ENCODE measurements around the gene CRTC3.

CRTC3 gene

GRCh38 chr15:90617171-90617570, 87.4 kb downstream of the CRTC3 start:
- no peaks in the 10 kb centered on the region for H3K36me3 ChIP-seq (ENCODE audit: insufficient read depth, low read depth, low read length)
- no peak overlapping the region for H3K4me3 ChIP-seq (ENCODE audit: low read length)
- H3K4me1 ChIP-seq (ENCODE audit: insufficient read depth, low read length): peaks cover 4% of the 10 kb centered on the region
- H3K27ac ChIP-seq (ENCODE audit: low read length): no peak overlapping the region
- no peak overlapping the region for H3K9ac ChIP-seq (ENCODE audit: low read depth, low read length)
- no peaks in the 10 kb centered on the region for H3K9me3 ChIP-seq (ENCODE audit: insufficient read depth, low read depth, low read length)
- H3K27me3 ChIP-seq (ENCODE audit: insufficient read depth, low read length): no peaks in the 10 kb centered on the region

DNA sequence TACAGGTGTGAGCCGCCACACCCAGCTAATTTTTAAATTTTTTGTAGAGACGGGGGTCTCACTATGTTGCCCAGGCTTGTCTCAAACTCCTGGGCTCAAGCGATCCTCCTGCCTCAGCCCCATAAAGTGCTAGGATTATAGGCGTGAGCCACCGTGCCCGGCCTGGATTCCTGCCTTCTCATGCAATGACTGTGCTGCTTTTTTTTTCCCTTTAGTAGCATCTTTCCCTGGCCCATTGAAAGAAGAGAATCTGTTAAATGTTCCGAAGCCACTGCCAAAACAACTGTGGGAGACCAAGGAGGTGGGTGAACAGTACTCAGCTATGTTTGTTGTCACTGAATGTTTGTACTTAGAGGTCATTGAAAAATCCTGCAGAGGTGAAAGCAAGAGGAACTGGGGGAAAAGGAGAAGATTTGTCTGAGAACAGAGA, 88.0 kb downstream of the CRTC3 start:
- Histone ChIP-seq H3K27me3 (ENCODE audit: insufficient read depth, low read length) (no peaks in the 10 kb centered on the region), H3K36me3 (ENCODE audit: insufficient read depth, low read depth, low read length) (no peaks in the 10 kb centered on the region), H3K27ac (ENCODE audit: low read length) (no peak overlapping the region), H3K4me3 (ENCODE audit: low read length) (no peak overlapping the region), H3K9ac (ENCODE audit: low read depth, low read length) (no peak overlapping the region), H3K9me3 (ENCODE audit: insufficient read depth, low read depth, low read length) (no peaks in the 10 kb centered on the region), H3K4me1 (ENCODE audit: insufficient read depth, low read length) (peaks cover 4% of the 10 kb centered on the region)

DNA sequence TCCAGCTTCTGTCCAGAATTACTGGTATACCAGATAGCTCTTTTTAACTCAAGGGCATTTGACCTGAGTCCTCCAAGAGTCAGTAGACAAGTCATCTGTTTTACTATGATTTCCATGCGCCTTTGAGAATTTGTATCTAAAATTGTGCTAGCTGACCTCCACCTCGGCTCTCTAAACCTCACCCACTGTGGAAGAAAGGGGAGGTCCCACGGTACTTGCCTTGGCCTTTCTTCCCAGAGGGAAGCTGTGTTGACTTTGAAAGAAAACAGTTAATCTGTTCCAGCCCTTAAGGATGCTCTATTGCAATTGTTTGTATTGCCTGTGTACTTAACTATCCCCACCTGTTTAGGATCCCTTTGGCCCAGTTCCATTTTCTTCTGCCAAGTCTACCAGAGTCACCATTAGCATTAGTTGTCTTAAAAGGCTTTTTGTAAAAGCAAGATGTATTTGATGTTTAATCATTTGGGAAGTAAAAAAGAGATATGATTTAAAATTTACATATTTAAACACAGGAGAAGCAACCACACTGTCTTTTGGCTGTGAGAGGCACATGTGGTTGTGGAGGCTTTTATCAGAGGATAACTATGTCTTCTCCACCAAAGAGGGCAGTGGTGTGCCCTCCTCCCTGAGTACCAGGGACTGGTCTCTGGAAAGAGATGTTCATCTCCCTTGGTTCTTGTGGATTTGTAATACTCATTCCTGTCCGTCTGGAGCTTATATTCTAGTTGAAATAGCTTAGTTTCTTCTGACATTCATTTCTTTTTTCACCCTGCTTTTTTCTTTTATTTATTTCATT, 88.8 kb downstream of the CRTC3 start:
- no peaks in the 10 kb centered on the region for H3K36me3 ChIP-seq (ENCODE audit: insufficient read depth, low read depth, low read length)
- no peak overlapping the region for H3K27ac ChIP-seq (ENCODE audit: low read length)
- peaks cover 4% of the 10 kb centered on the region for H3K4me1 ChIP-seq (ENCODE audit: insufficient read depth, low read length)
- no peak overlapping the region for H3K9ac ChIP-seq (ENCODE audit: low read depth, low read length)
- no peaks in the 10 kb centered on the region for H3K9me3 ChIP-seq (ENCODE audit: insufficient read depth, low read depth, low read length)
- no peak overlapping the region for H3K4me3 ChIP-seq (ENCODE audit: low read length)
- no peaks in the 10 kb centered on the region for H3K27me3 ChIP-seq (ENCODE audit: insufficient read depth, low read length)

- H3K27ac ChIP-seq (ENCODE audit: low read length): no peak overlapping the region
- peaks cover 4% of the 10 kb centered on the region for H3K4me1 ChIP-seq (ENCODE audit: insufficient read depth, low read length)
- H3K27me3 ChIP-seq (ENCODE audit: insufficient read depth, low read length): no peaks in the 10 kb centered on the region
- H3K9me3 ChIP-seq (ENCODE audit: insufficient read depth, low read depth, low read length): no peaks in the 10 kb centered on the region
- H3K9ac ChIP-seq (ENCODE audit: low read depth, low read length): no peak overlapping the region
- H3K4me3 ChIP-seq (ENCODE audit: low read length): no peak overlapping the region
- no peaks in the 10 kb centered on the region for H3K36me3 ChIP-seq (ENCODE audit: insufficient read depth, low read depth, low read length)
Measured at GRCh38 chr15:90619468-90619867, 89.7 kb downstream of the CRTC3 start.

- peaks cover 4% of the 10 kb centered on the region for H3K4me1 ChIP-seq (ENCODE audit: insufficient read depth, low read length)
- no peaks in the 10 kb centered on the region for H3K36me3 ChIP-seq (ENCODE audit: insufficient read depth, low read depth, low read length)
- no peak overlapping the region for H3K4me3 ChIP-seq (ENCODE audit: low read length)
- no peaks in the 10 kb centered on the region for H3K27me3 ChIP-seq (ENCODE audit: insufficient read depth, low read length)
- H3K9ac ChIP-seq (ENCODE audit: low read depth, low read length): no peak overlapping the region
- no peaks in the 10 kb centered on the region for H3K9me3 ChIP-seq (ENCODE audit: insufficient read depth, low read depth, low read length)
- H3K27ac ChIP-seq (ENCODE audit: low read length): no peak overlapping the region
Measured at GRCh38 chr15:90619939-90620338, 90.2 kb downstream of the CRTC3 start.

DNA sequence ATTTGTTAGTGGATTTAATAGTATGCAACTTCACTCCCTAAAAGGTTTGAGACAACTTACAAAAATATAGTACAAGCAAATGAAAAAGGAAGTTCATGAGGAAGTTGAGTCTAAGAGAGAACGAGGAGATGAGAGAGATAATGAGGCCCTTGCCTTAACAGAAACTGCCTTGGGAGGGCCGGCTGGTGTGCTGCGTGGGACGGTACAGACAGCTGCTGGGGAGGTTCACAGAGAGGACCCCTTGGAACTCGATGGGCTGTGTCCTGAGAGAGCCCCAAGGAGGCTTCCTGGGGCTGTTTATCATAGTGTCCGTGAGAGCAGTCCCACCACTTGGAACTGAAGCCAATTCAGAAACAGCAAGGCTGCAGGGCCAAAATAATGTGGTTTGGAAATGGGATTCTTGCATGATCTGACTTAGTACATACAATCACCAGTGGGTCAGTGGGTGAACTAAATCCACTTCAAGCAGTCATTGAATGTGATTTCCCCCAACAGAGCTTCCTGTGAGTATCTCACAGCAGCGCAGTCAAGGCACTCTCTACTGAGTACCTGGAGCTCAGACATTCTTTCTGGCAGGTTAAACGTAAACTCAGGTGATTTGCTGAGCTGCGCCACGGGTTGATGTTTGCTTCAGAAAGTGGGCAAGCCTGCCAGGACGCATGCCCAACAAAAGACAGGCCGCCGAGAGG, 90.8 kb downstream of the CRTC3 start:
- Histone ChIP-seq H3K36me3 (ENCODE audit: insufficient read depth, low read depth, low read length) (no peaks in the 10 kb centered on the region), H3K4me3 (ENCODE audit: low read length) (no peak overlapping the region), H3K27me3 (ENCODE audit: insufficient read depth, low read length) (no peaks in the 10 kb centered on the region), H3K9ac (ENCODE audit: low read depth, low read length) (no peak overlapping the region), H3K4me1 (ENCODE audit: insufficient read depth, low read length) (peaks cover 4% of the 10 kb centered on the region), H3K27ac (ENCODE audit: low read length) (no peak overlapping the region), H3K9me3 (ENCODE audit: insufficient read depth, low read depth, low read length) (no peaks in the 10 kb centered on the region)

- Histone ChIP-seq H3K36me3 (ENCODE audit: insufficient read depth, low read depth, low read length) (no peaks in the 10 kb centered on the region), H3K9me3 (ENCODE audit: insufficient read depth, low read depth, low read length) (no peaks in the 10 kb centered on the region), H3K9ac (ENCODE audit: low read depth, low read length) (no peak overlapping the region), H3K27ac (ENCODE audit: low read length) (no peak overlapping the region), H3K27me3 (ENCODE audit: insufficient read depth, low read length) (no peaks in the 10 kb centered on the region), H3K4me3 (ENCODE audit: low read length) (no peak overlapping the region), H3K4me1 (ENCODE audit: insufficient read depth, low read length) (no peaks in the 10 kb centered on the region)
Measured at GRCh38 chr15:90623854-90624253, 94.1 kb downstream of the CRTC3 start.

- no peaks in the 10 kb centered on the region for H3K9me3 ChIP-seq (ENCODE audit: insufficient read depth, low read depth, low read length)
- no peaks in the 10 kb centered on the region; the same call in 1 of the 2 replicates for H3K36me3 ChIP-seq (ENCODE audit: insufficient read depth, low read depth, low read length)
- H3K4me1 ChIP-seq (ENCODE audit: insufficient read depth, low read length): no peaks in the 10 kb centered on the region
- H3K9ac ChIP-seq (ENCODE audit: low read depth, low read length): no peak overlapping the region
- no peak overlapping the region for H3K27ac ChIP-seq (ENCODE audit: low read length)
- H3K27me3 ChIP-seq (ENCODE audit: insufficient read depth, low read length): no peaks in the 10 kb centered on the region
- no peak overlapping the region for H3K4me3 ChIP-seq (ENCODE audit: low read length)
Measured at GRCh38 chr15:90624278-90624981, 94.7 kb downstream of the CRTC3 start.

DNA sequence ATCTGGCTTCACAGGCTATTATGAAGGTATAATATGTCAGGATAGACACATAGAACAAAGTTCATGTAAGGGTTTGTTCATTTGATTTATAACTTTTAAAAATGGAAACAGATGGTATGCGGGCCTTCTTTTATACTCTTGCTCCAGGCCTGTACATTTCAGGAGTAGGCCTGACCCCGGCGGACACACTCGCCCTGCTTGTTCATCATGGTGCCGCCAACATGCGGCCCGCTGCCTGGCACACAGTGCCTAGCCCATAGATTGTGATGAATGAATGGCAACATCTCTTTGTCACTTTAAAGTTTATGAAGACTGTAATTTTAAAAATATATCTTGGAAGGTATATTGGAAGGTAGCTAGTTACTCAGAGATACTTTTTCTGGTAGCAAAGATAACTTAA, 95.3 kb downstream of the CRTC3 start:
- H3K36me3 ChIP-seq (ENCODE audit: insufficient read depth, low read depth, low read length): no peaks in the 10 kb centered on the region; the same call in 1 of the 2 replicates
- H3K9me3 ChIP-seq (ENCODE audit: insufficient read depth, low read depth, low read length): no peaks in the 10 kb centered on the region
- H3K9ac ChIP-seq (ENCODE audit: low read depth, low read length): no peak overlapping the region
- H3K27me3 ChIP-seq (ENCODE audit: insufficient read depth, low read length): no peaks in the 10 kb centered on the region
- H3K4me3 ChIP-seq (ENCODE audit: low read length): no peak overlapping the region
- no peaks in the 10 kb centered on the region for H3K4me1 ChIP-seq (ENCODE audit: insufficient read depth, low read length)
- no peak overlapping the region for H3K27ac ChIP-seq (ENCODE audit: low read length)

DNA sequence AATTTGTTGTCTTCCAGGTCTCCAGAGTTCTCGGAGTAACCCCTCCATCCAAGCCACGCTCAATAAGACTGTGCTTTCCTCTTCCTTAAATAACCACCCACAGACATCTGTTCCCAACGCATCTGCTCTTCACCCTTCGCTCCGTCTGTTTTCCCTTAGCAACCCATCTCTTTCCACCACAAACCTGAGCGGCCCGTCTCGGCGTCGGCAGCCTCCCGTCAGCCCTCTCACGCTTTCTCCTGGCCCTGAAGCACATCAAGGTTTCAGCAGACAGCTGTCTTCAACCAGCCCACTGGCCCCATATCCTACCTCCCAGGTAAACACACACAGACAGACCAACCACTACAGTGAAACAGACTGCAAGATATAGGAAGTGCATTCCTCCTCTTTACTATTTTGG, 99.5 kb downstream of the CRTC3 start:
- H3K4me3 ChIP-seq (ENCODE audit: low read length): no peak overlapping the region
- H3K27me3 ChIP-seq (ENCODE audit: insufficient read depth, low read length): no peaks in the 10 kb centered on the region
- no peaks in the 10 kb centered on the region for H3K4me1 ChIP-seq (ENCODE audit: insufficient read depth, low read length)
- H3K9ac ChIP-seq (ENCODE audit: low read depth, low read length): no peak overlapping the region
- no peaks in the 10 kb centered on the region for H3K9me3 ChIP-seq (ENCODE audit: insufficient read depth, low read depth, low read length)
- no peaks in the 10 kb centered on the region; the same call in 1 of the 2 replicates for H3K36me3 ChIP-seq (ENCODE audit: insufficient read depth, low read depth, low read length)
- H3K27ac ChIP-seq (ENCODE audit: low read length): no peak overlapping the region

DNA sequence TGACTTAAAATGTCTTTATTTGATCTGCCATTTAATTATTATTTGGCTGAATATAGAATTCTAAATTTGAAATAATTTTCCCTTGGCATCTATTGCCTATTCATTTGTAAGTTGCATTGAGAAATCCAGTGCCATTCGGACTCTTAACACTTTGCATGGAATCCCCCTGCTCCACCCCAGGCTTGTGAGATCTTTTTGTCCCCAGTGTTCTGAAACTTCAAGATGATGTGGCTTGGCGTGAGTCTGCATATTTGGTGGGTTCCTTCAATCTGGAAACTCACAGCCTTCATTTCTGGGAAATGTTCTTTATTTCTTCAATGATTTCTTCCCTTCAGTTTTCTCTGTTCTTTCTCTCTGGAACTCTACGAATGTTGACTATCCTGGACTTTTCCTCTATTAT, 103.6 kb downstream of the CRTC3 start:
- Histone ChIP-seq H3K27me3 (ENCODE audit: insufficient read depth, low read length) (no peaks in the 10 kb centered on the region), H3K27ac (ENCODE audit: low read length) (no peak overlapping the region), H3K4me1 (ENCODE audit: insufficient read depth, low read length) (no peaks in the 10 kb centered on the region), H3K36me3 (ENCODE audit: insufficient read depth, low read depth, low read length) (no peaks in the 10 kb centered on the region; the same call in 1 of the 2 replicates), H3K9ac (ENCODE audit: low read depth, low read length) (no peak overlapping the region), H3K9me3 (ENCODE audit: insufficient read depth, low read depth, low read length) (no peaks in the 10 kb centered on the region), H3K4me3 (ENCODE audit: low read length) (no peak overlapping the region)
